HepG2 (cell line): ENCODE data around the gene SLC8B1. TPM values are rescaled to one million over a fixed set of nuclear protein-coding genes. Genes with fewer than 3 reads are reported as not detected.

Source experiments
- ATAC-seq: fragments of 200-7000 bp; cut with Tn5 transposase; 3 replicates; pipeline ENCODE4 v1.9.1; 2020; ENCODE audit warnings: mild to moderate bottlenecking, moderate library complexity
- BruUV-seq: library from RNA; stranded (reverse); fragments of 400-500 nt; replicated peaks from 2 replicates; lab custom pipeline; 2021; lab: Mats Ljungman, UMichigan
- CTCF ChIA-PET: fragments of 300-600 bp; formaldehyde crosslinking; extraction: SDS; loops from one replicate; lab custom pipeline; 2021; ENCODE audit warnings: low total read pairs, inconsistent platforms, low intra/inter-chr PET ratio; lab: Yijun Ruan, JAX
- POLR2A ChIA-PET: fragments of 350-600 bp; sonication (Branson Sonifier 250); formaldehyde crosslinking; loops from one replicate; lab custom pipeline; 2020; ENCODE audit warnings: antibody characterized with exemption, inconsistent platforms; lab: Yijun Ruan, JAX
- DNase-seq: peaks from one replicate; pipeline ENCODE4 v3.0.0-alpha.2; 2015; ENCODE audit warnings: low spot score
- FAIRE-seq: peaks from 3 replicates; lab custom pipeline; 2011; peaks lifted over from hg19 to GRCh38; lab: Jason Lieb, UNC
- H2AFZ ChIP-seq: one replicate; pipeline ENCODE4 v1.6.1; 2011; ENCODE audit warnings: low read length, inconsistent platforms
- H3K27ac ChIP-seq: fragments of 300-600 bp; 3 replicates; pipeline ENCODE4 v1.8.0; 2011; ENCODE audit warnings: mixed run types, mild to moderate bottlenecking, mixed read lengths, low read length, inconsistent platforms; ENCODE audit not compliant: insufficient read depth; ENCODE audit errors: extremely low read length
- H3K27me3 ChIP-seq, 2 experiments: fragments of 200-600 bp in 1 of 2; 2 replicates in 1 of 2; 3 replicates in 1 of 2; pipeline versions ENCODE4 v1.6.0 to v1.8.0; 2011; ENCODE audit warnings: low read length in 2 of 2, mild to moderate bottlenecking in 2 of 2, moderate library complexity in 2 of 2, inconsistent platforms in 1 of 2; ENCODE audit not compliant: insufficient read depth in 2 of 2, control insufficient read depth in 1 of 2
- H3K36me3 ChIP-seq, 2 experiments: fragments of 200-600 bp in 1 of 2; replicated peaks in 1 of 2; 2 replicates in 1 of 2; 3 replicates in 1 of 2; pipeline versions ENCODE4 v1.5.1 to v1.8.0; 2011; ENCODE audit warnings: low read length in 2 of 2, inconsistent platforms in 1 of 2; ENCODE audit not compliant: insufficient read depth in 2 of 2, control insufficient read depth in 1 of 2
- H3K4me1 ChIP-seq: 2 replicates; pipeline ENCODE4 v1.5.1; 2012; ENCODE audit warnings: low read length, inconsistent platforms; ENCODE audit not compliant: insufficient read depth
- H3K4me2 ChIP-seq: 2 replicates; pipeline ENCODE4 v1.6.0; 2011; ENCODE audit warnings: low read depth, low read length, inconsistent platforms
- H3K4me3 ChIP-seq, 3 experiments: fragments of 200-600 bp in 1 of 3; sonication (generic), shearing (Covaris generic) in 1 of 3; replicated peaks in 1 of 3; 2 replicates each; pipeline ENCODE4 v1.5.1; 2011 to 2016; ENCODE audit warnings: low read length in 3 of 3, inconsistent platforms in 2 of 3, low read depth in 2 of 3, mild to moderate bottlenecking in 2 of 3, control low read depth in 1 of 3, mixed read lengths in 1 of 3; ENCODE audit not compliant: insufficient read depth in 1 of 3
- H3K79me2 ChIP-seq: one replicate; pipeline ENCODE4 v1.6.1; 2011; ENCODE audit warnings: low read length, inconsistent platforms; ENCODE audit not compliant: insufficient read depth
- H3K9ac ChIP-seq: 2 replicates; pipeline ENCODE4 v1.6.0; 2011; ENCODE audit warnings: mild to moderate bottlenecking, low read depth, low read length, inconsistent platforms; ENCODE audit not compliant: insufficient read depth
- H3K9me3 ChIP-seq: 2 replicates; pipeline ENCODE4 v1.5.1; 2012; ENCODE audit warnings: mild to moderate bottlenecking, low read length
- H4K20me1 ChIP-seq: 2 replicates; pipeline ENCODE4 v1.6.0; 2011; ENCODE audit warnings: inconsistent platforms, mild to moderate bottlenecking, low read length, moderate library complexity; ENCODE audit not compliant: insufficient read depth
- GPN1 ChIP-seq: sonication (generic); formaldehyde crosslinking; IDR thresholded peaks from 2 replicates; pipeline ENCODE4 v1.5.1; 2020; ENCODE audit warnings: missing genetic modification reagents, borderline replicate concordance
- HDAC6 ChIP-seq: fragments of 200-600 bp; sonication (generic); IDR thresholded peaks from 2 replicates; pipeline ENCODE4 v1.7.0; 2017; ENCODE audit warnings: mild to moderate bottlenecking, antibody characterized with exemption, low read length, low read depth
- PPARG ChIP-seq: conservative IDR thresholded peaks from 2 replicates; pipeline ENCODE4 v1.6.1; 2016; ENCODE audit warnings: missing biosample characterization, missing genetic modification reagents
- SAFB2 ChIP-seq: sonication (generic); formaldehyde crosslinking; IDR thresholded peaks from 2 replicates; pipeline ENCODE4 v1.5.1; 2020; ENCODE audit warnings: missing genetic modification reagents, low read depth, mild to moderate bottlenecking, borderline replicate concordance
- SRF ChIP-seq: IDR thresholded peaks from 2 replicates; pipeline ENCODE4 v1.6.1; 2011; ENCODE audit warnings: mild to moderate bottlenecking, low read depth, low read length, moderate library complexity
- STAT5B ChIP-seq: sonication (generic); formaldehyde crosslinking; IDR thresholded peaks from 2 replicates; pipeline ENCODE4 v1.4.0; 2020; ENCODE audit warnings: missing genetic modification reagents
- ZNF644 ChIP-seq: IDR thresholded peaks from 2 replicates; pipeline ENCODE4 v1.6.1; 2016; ENCODE audit warnings: low read depth
- ZNF777 ChIP-seq: sonication (generic); formaldehyde crosslinking; IDR thresholded peaks from 2 replicates; pipeline ENCODE4 v1.4.0; 2020; ENCODE audit warnings: missing genetic modification reagents
- WGBS: methylation state at CpG from one replicate; pipeline ENCODE4 v1.1.6; 2017; ENCODE audit warnings: low lambda C conversion rate; 5-methylcytosine and 5-hydroxymethylcytosine counted together
- in situ Hi-C: cut with HindIII; loops from 2 replicates; pipeline ENCODE4 v1.10.0; 2017; ENCODE audit warnings: low pct_unique_long_range_greater_than_20kb; ENCODE audit not compliant: extremely low pct_ligation_motif_present
- intact Hi-C: fragments of 100-400 bp; cut with micrococcal nuclease; formaldehyde crosslinking; loops from one replicate; pipeline ENCODE4 v1.10.0; 2022; ENCODE audit not compliant: unreplicated experiment
- polyA plus RNA-seq, 8 experiments: library from polyadenylated mRNA; depleted of rRNA in 3 of 8; stranded (reverse) in 7 of 8; unstranded in 1 of 8; fragments of >200 nt; fragmentation: Illumina TruSeq in 4 of 8; extraction: Trizol in 4 of 8; gene quantifications; 2 replicates each; pipeline versions ENCODE4 v1.2.1 to v1.2.3, GENCODE V29; 2011 to 2016; ENCODE audit warnings: low read depth in 4 of 8, missing spikeins in 1 of 8, mixed read lengths in 1 of 8; ENCODE audit not compliant: insufficient read depth in 1 of 8
- total RNA-seq, 5 experiments: library from RNA; depleted of rRNA; stranded (reverse); fragments of >200 nt; fragmentation: Illumina TruSeq; extraction: Trizol; gene quantifications; 2 replicates each; pipeline ENCODE4 v1.2.3, GENCODE V29; 2016; ENCODE audit warnings: low read depth in 1 of 5
- TF ChIP-seq, protein P1 (sequence below): sonication (generic); formaldehyde crosslinking; IDR thresholded peaks from 2 replicates; pipeline ENCODE4 v1.9.0; 2021; ENCODE audit warnings: missing genetic modification reagents, borderline replicate concordance
- TF ChIP-seq, protein P2 (sequence below): sonication (generic); formaldehyde crosslinking; IDR thresholded peaks from 2 replicates; pipeline ENCODE4 v1.4.0; 2020; ENCODE audit warnings: mild to moderate bottlenecking, missing genetic modification reagents
- TF ChIP-seq, protein P3 (sequence below): sonication (generic); formaldehyde crosslinking; IDR thresholded peaks from 2 replicates; pipeline ENCODE4 v1.4.0; 2020; ENCODE audit warnings: missing genetic modification reagents
- TF ChIP-seq, protein P4 (sequence below): sonication (generic); formaldehyde crosslinking; IDR thresholded peaks from 2 replicates; pipeline ENCODE4 v1.5.0; 2020; ENCODE audit warnings: mild to moderate bottlenecking, missing genetic modification reagents

Gene SLC8B1
- total and polyA plus RNA-seq, 2 of the 13 experiments (the other 11 are each of a cell fraction or from before 2014, with no cell fraction given): 6.8 to 8.0 TPM

DNA sequence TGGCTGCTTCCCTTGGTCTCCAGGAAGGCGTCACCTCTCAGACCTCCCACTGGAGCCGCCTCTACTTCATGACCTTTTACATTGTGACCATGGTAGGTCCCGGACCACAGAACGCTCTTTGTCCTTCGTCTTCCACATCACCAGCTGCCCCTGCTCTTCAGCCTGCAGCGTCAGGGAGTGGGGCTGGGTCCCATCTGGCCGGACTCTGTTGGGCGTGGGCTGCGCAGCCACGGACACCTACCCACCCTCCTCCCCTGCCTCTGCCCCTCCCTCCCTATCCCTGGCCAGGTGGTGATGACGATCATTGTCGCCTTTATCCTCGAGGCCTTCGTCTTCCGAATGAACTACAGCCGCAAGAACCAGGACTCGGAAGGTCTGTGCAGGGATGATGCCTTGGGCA, 43.3 kb downstream of the SLC8B1 start:
- BruUV-seq: no TSS peak
- Histone ChIP-seq H3K9me3 (no peaks in the 10 kb centered on the region), H4K20me1 (no peaks in the 10 kb centered on the region), H3K4me3 (no peak overlapping the region), H3K36me3 (peaks cover 11 to 14% of the 10 kb centered on the region in 2 experiments; a peak in 4 of 5 replicates), H2AFZ (no peak overlapping the region), H3K9ac (no peak overlapping the region), H3K4me1 (no peaks in the 10 kb centered on the region; the same call in 1 of the 2 replicates), H3K4me2 (no peak overlapping the region), H3K79me2 (no peaks in the 10 kb centered on the region), H3K27ac (no peak overlapping the region), H3K27me3 (no peaks in the 10 kb centered on the region)
- ATAC-seq: no peak
- WGBS: 95% methylated on average over 17 of the region's 17 CpGs
- in situ Hi-C loops (no loop called here), intact Hi-C loops (no loop called here)
- DNase-seq: no peak
- POLR2A ChIA-PET: no interaction called here
- FAIRE-seq: no peak
- CTCF ChIA-PET: no interaction called here
- TF ChIP-seq PPARG: no peak
- no peak for TF ChIP-seq SRF
- no peak for TF ChIP-seq ZNF644 (CRISPR knock-in tag)
- TF ChIP-seq, protein P1, sequence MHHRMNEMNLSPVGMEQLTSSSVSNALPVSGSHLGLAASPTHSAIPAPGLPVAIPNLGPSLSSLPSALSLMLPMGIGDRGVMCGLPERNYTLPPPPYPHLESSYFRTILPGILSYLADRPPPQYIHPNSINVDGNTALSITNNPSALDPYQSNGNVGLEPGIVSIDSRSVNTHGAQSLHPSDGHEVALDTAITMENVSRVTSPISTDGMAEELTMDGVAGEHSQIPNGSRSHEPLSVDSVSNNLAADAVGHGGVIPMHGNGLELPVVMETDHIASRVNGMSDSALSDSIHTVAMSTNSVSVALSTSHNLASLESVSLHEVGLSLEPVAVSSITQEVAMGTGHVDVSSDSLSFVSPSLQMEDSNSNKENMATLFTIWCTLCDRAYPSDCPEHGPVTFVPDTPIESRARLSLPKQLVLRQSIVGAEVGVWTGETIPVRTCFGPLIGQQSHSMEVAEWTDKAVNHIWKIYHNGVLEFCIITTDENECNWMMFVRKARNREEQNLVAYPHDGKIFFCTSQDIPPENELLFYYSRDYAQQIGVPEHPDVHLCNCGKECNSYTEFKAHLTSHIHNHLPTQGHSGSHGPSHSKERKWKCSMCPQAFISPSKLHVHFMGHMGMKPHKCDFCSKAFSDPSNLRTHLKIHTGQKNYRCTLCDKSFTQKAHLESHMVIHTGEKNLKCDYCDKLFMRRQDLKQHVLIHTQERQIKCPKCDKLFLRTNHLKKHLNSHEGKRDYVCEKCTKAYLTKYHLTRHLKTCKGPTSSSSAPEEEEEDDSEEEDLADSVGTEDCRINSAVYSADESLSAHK (CRISPR knock-in tag): no peak
- TF ChIP-seq GPN1 (CRISPR knock-in tag): no peak
- no peak for TF ChIP-seq ZNF777
- TF ChIP-seq, protein P2, sequence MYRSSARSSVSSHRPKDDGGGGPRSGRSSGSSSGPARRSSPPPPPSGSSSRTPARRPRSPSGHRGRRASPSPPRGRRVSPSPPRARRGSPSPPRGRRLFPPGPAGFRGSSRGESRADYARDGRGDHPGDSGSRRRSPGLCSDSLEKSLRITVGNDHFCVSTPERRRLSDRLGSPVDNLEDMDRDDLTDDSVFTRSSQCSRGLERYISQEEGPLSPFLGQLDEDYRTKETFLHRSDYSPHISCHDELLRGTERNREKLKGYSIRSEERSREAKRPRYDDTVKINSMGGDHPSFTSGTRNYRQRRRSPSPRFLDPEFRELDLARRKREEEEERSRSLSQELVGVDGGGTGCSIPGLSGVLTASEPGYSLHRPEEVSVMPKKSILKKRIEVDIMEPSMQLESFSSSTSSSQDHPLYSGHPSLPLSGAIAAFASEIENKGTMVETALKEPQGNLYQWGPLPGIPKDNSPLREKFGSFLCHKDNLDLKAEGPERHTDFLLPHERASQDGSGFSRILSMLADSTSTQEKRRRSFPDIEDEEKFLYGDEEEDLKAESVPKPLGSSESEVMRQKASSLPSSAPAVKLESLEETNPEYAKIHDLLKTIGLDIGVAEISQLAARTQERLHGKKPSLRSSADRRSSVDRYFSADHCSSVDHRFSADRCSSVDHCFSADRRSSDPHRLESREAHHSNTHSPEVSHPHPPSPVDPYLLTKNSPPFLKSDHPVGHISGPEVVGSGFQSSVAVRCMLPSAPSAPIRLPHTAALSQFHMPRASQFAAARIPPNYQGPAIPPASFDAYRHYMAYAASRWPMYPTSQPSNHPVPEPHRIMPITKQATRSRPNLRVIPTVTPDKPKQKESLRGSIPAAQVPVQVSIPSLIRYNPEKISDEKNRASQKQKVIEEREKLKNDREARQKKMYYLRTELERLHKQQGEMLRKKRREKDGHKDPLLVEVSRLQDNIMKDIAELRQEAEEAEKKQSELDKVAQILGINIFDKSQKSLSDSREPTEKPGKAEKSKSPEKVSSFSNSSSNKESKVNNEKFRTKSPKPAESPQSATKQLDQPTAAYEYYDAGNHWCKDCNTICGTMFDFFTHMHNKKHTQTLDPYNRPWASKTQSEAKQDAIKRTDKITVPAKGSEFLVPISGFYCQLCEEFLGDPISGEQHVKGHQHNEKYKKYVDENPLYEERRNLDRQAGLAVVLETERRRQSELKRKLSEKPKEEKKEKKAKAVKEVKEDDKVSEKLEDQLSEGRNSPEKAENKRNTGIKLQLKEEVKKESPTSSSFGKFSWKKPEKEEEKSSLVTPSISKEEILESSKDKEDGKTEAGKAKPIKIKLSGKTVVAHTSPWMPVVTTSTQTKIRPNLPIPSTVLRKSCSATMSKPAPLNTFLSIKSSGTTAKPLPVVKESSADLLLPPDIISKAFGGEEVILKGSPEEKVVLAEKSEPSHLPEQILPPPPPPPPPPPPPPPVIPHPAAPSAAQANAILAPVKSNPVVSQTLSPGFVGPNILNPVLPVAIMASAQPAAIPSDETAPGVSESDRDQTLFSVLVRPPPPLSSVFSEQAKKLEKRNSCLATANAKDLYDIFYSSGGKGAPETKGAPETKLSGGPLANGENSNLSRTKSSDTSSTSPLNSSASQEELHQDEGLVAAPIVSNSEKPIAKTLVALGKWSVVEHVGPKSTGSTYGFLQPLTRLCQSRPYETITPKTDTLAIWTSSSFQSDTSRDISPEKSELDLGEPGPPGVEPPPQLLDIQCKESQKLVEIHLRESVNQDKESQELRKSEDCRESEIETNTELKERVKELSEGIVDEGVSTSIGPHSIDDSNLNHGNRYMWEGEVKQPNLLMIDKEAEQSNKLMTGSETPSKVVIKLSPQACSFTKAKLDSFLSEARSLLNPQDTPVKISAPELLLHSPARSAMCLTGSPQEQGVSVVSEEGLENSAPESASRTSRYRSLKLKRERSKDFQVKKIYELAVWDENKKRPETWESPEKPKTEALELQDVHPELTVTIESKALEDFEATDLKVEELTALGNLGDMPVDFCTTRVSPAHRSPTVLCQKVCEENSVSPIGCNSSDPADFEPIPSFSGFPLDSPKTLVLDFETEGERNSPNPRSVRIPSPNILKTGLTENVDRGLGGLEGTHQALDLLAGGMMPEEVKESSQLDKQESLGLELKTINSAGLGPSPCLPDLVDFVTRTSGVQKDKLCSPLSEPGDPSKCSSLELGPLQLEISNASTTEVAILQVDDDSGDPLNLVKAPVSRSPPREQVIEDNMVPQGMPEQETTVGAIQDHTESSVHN (CRISPR knock-in tag): no peak
- TF ChIP-seq, protein P3, sequence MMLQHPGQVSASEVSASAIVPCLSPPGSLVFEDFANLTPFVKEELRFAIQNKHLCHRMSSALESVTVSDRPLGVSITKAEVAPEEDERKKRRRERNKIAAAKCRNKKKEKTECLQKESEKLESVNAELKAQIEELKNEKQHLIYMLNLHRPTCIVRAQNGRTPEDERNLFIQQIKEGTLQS (CRISPR knock-in tag): no peak
- TF ChIP-seq HDAC6: no peak
- TF ChIP-seq, protein P4, sequence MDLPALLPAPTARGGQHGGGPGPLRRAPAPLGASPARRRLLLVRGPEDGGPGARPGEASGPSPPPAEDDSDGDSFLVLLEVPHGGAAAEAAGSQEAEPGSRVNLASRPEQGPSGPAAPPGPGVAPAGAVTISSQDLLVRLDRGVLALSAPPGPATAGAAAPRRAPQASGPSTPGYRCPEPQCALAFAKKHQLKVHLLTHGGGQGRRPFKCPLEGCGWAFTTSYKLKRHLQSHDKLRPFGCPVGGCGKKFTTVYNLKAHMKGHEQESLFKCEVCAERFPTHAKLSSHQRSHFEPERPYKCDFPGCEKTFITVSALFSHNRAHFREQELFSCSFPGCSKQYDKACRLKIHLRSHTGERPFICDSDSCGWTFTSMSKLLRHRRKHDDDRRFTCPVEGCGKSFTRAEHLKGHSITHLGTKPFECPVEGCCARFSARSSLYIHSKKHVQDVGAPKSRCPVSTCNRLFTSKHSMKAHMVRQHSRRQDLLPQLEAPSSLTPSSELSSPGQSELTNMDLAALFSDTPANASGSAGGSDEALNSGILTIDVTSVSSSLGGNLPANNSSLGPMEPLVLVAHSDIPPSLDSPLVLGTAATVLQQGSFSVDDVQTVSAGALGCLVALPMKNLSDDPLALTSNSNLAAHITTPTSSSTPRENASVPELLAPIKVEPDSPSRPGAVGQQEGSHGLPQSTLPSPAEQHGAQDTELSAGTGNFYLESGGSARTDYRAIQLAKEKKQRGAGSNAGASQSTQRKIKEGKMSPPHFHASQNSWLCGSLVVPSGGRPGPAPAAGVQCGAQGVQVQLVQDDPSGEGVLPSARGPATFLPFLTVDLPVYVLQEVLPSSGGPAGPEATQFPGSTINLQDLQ (CRISPR knock-in tag): no peak
- no peak for TF ChIP-seq STAT5B (CRISPR knock-in tag)
- TF ChIP-seq SAFB2 (CRISPR knock-in tag): no peak
